GM18520 (cell line): ENCODE measurements around the gene HBG1.
"Not testable (repeated sequence)": the region's sequence is repeated elsewhere in the genome, so short reads cannot be mapped to it uniquely, and the experiment has no call there.

Experiments used
- ATAC-seq: cut with Tn5 transposase; IDR thresholded peaks from one replicate; pipeline ENCODE4 v1.9.1; 2021; ENCODE audit not compliant: unreplicated experiment

Gene HBG1

DNA sequence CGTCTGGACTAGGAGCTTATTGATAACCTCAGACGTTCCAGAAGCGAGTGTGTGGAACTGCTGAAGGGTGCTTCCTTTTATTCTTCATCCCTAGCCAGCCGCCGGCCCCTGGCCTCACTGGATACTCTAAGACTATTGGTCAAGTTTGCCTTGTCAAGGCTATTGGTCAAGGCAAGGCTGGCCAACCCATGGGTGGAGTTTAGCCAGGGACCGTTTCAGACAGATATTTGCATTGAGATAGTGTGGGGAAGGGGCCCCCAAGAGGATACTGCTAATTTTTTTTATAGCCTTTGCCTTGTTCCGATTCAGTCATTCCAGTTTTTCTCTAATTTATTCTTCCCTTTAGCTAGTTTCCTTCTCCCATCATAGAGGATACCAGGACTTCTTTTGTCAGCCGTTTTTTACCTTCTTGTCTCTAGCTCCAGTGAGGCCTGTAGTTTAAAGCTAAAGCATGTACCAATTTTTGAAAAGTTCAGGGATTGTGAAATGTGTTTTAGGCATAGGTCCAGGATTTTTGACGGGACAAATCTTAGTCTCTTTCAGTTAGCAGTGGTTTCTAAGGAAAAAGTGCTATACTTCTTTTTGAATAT lies at the start of gene HBG1:
Gene HBG1 (minus strand): TSS at position 51 of the 590 bp plus-strand sequence. CDS start 53 bp downstream, outside the sequence.
- ATAC-seq: not testable (repeated sequence)

DNA sequence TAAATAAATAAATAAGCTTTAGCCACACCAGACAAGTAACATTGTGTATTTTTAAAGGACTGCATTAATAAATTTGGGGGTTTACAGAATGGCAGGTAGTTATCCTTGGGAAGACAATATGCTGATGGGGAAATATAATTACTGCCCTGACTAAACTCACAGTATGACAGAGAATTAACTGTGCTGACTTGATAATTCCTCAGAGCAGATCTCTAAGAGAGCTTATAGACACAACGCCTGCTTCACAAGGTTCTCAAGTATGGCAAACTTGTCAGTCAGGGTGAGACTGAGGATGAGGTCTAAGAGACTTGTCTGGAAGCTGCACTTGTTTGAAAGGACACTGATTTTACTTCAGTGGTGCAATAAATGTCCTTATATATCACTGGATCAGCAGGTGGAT lies 48.8 kb upstream of the HBG1 start:
- ATAC-seq: no peak

DNA sequence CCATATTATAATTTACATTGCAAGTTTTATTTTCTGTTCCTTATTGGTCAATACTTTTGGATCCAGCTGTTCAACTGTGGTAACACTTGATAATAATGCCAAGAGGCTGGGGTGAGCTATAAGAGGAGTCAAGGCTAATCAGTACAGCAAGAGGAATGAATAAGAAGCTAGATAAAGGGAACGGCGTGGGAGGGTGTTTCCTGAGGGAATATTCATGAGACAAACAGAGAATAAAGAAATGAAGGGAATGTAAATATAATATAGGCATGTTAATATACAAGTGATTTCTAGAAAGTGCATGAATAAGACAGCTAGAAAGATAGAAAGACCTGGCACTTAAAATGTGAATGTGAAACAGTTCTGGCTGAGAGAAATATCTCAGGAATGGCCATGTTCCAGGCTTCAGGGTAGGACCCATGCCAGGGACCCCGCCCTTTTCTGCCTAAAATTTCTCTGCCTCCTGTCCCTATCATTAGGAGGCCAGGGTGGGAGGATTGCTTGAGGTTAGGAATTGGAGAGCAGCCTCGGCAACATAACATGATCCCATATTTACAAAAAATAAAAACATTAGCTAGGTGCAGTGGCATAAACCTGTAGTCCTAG lies 48.2 kb upstream of the HBG1 start:
- no peak for ATAC-seq

DNA sequence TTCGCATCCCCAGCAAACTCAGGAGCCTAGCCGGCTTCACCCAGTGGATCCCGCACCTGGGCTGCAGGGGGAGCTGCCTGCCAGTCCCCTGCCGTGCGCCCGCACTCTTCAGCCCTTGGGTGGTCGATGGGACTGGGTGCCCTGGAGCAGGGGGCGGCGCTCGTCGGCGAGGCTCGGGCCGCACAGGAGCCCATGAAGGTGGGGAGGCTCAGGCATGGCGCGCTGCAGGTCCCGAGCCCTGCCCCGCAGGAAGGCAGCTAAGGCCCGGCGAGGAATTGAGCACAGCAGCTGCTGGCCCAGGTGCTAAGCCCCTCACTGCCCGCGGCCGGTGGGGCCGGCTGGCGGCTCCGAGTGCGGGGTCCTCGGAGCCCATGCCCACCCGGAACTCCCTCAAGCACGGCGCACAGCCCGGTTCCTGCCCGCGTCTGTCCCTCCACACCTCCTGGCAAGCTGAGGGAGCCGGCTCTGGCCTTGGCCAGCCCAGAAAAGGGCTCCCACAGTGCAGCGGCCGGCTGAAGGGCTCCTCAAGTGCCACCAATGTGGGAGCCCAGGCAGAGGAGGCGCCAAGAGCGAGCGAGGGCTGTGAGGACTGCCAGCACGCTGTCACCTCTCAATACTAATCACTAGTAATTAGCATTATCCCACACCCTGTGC lies 44.8 kb upstream of the HBG1 start:
- not testable (repeated sequence) for ATAC-seq

DNA sequence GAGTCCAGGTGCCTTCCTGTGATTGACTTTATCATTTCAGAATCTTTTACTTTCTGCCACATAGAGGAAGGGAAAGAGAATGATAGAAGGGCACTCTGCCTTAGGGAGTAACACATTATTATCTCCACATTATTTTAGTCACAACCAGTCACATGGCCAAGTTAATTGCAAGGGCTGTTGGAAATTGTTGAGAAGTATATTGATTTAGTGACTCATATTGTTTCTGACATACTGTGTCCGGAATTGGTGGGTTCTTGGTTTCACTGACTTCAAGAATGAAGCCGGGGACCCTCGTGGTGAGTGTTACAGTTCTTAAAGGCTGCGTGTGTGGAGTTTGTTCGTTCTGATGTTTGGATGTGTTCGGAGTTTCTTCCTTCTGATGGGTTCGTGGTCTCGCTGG lies 43.4 kb upstream of the HBG1 start:
- no peak for ATAC-seq

DNA sequence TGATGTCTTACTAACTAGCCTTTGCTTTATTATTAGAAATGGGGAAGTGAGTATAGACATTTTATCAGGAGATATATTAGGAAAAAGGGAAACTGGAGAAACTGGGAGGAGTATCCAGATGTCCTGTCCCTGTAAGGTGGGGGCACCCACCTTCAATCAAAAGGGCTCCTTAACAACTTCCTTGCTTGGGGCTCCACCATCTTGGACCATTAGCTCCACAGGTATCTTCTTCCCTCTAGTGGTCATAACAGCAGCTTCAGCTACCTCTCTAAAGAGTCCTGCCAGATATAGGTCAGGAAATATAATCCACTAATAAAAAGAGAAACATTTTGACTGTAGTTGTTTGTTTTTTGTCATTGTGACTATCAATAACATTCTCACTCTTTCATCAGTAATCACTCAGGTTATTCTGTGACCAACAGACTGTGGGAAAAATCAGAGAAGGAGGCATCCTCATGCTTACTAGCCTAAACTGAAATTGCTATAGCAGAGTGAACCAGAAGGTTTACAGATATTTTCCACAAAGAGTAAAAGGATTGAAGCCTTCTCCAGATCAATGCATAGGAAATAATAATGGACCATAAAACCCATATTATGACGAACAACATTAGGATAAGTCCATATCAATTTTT lies 41.7 kb upstream of the HBG1 start:
- peak; percentile 84 for ATAC-seq

DNA sequence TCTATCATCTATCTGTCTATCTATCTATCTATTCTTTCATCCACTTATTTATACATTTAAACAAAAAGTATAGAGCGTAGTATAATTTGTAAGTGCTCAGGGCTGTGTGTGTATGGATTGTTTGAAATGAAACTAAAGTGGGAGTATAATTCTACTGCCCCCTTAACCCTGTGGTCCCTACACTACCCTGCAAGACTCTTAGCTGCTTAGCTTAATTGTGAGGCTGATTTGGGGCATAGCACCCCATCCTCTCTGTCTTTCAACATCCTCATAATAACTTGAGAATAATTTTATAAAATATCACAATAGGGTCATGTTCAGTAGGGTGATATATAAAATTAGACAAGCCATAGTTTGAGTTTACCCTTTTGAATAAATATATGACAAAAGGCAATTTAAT lies 40.4 kb upstream of the HBG1 start:
- no peak for ATAC-seq

DNA sequence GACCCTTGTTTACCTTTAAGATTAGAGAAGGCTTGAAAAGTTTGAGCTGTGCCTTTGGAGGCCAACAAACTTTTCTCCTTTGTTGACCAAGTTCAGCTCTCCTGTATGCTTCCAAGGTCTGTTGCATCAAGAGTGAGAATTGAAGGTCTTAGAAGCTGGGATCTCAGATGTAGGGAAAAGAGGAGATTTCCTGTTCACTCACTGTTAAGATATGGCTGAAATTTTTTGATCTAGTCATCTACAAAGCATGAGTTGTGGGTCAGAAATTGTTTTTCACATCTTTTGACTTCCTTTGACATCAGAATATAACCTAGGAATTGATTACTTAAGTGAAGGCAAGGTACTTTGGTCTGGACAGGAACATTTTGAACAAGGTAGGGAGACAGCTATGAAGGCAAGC lies 40.0 kb upstream of the HBG1 start:
- no peak for ATAC-seq

DNA sequence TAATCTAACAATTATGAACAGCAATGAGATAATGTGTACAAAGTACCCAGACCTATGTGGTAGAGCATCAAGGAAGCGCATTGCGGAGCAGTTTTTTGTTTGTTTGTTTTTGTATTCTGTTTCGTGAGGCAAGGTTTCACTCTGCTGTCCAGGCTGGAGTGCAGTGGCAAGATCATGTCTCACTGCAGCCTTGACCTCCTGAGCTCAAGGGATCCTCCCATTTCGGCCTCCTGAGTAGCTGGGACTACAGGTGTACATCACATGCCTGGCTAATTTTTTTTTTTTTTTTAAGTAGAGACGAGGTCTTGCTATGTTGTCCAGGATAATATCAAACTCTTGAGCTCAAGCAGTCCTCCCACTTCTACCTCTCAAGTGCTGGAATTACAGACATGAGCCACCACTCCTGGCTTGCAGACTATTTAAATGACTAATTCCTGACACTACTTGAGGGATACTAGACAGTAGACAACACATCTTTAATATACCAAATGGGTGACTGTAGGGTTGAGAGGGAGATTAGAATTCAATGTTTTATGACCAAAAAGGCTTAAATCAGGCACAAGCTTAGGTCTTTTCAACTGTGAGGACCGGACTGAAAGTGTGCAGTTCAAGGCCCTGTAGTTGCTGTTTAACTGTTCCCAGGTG lies 39.4 kb upstream of the HBG1 start:
- ATAC-seq: no peak

DNA sequence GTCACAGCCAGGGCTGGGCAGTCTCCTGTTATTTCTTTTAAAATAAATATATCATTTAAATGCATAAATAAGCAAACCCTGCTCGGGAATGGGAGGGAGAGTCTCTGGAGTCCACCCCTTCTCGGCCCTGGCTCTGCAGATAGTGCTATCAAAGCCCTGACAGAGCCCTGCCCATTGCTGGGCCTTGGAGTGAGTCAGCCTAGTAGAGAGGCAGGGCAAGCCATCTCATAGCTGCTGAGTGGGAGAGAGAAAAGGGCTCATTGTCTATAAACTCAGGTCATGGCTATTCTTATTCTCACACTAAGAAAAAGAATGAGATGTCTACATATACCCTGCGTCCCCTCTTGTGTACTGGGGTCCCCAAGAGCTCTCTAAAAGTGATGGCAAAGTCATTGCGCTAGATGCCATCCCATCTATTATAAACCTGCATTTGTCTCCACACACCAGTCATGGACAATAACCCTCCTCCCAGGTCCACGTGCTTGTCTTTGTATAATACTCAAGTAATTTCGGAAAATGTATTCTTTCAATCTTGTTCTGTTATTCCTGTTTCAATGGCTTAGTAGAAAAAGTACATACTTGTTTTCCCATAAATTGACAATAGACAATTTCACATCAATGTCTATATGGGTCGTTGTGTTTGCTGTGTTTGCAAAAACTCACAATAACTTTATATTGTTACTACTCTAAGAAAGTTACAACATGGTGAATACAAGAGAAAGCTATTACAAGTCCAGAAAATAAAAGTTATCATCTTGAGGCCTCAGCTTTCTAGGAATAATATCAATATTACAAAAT lies 38.6 kb upstream of the HBG1 start:
- ATAC-seq: no peak

DNA sequence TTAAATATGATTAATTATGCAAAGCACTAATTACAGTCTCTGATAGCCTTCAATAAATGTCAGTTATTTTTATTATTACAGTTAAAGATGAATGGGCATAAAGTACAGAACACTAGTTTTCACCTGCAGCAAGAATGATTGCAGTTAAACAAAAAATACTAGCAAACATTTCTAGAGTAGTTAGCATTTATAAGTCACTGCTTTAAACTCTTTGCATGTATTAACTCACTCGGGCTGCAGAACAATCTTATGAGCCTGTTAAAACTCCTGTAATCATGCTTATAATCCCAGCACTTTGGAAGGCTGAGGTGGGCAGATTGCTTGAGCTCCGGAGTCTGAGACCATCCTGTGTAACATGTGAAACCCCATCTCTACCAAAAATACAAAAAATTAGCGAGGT lies 37.2 kb upstream of the HBG1 start:
- ATAC-seq: no peak

DNA sequence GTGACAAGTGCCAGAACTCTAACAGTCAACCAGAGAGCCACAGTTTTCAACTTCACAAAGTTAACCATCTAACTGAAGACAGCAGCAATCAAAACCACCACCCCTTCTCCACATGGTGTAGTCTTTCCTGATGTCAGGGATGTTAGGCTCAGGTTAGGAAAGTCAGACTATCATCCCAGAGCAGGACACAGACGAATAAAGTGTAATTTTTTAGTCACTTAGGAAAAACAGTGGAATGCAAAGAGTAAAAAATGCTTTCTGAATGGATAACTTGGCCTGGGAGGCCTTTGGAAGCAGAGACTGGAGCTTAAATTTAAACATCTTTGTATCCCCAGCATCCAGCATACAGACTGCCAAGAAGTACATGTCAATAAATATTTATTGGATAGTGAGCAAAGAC lies 36.7 kb upstream of the HBG1 start:
- ATAC-seq: no peak

DNA sequence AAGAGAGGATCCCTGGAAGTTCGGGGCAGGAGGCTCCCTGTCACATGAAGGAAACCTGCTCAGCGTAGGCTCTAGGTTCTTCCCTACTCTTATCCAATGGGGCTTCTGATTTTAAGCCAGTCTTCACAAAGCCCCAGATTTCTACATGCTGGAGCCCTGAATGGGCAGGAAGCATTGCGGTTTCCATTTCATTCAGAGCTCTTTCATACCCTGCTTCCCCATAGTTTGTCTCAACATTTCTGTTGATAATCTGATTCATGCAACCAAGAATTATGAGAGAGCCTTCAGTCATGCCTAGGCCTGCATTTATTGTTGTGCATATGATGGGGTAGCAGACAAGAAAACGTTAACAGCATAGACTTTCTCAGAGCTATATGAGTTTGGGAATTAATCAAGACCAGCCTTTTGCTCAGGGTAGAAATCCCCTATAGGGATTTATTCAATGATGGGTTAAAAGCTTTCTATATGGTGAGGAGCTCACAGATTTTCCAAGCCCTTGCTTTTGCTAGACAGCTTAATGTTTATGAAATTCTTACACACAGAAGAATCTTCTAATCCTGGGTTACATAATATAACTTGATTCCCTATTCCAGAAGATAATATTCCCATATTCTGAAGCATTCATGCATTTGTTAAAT lies 36.2 kb upstream of the HBG1 start:
- no peak for ATAC-seq

DNA sequence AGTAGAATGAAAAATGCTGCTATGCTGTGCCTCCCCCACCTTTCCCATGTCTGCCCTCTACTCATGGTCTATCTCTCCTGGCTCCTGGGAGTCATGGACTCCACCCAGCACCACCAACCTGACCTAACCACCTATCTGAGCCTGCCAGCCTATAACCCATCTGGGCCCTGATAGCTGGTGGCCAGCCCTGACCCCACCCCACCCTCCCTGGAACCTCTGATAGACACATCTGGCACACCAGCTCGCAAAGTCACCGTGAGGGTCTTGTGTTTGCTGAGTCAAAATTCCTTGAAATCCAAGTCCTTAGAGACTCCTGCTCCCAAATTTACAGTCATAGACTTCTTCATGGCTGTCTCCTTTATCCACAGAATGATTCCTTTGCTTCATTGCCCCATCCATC lies 35.0 kb upstream of the HBG1 start:
- ATAC-seq: no peak

DNA sequence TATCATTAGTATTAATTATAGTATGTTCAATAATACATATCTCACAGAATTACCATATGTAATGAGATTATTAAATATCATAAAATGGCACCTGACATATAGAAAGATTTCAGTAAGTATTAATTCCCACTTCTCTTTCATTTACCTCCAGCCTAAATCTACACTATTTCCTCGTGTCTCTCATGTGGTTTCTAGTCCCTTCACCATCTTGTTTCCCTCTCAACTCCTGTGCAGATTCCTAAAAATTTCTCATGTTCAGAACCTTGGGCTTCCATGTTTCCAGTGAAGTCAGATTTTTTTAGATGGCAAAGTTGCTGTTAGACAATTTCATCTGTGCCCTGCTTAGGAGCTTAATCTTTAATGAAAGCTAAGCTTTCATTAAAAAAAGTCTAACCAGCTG lies 34.2 kb upstream of the HBG1 start:
- no peak for ATAC-seq

DNA sequence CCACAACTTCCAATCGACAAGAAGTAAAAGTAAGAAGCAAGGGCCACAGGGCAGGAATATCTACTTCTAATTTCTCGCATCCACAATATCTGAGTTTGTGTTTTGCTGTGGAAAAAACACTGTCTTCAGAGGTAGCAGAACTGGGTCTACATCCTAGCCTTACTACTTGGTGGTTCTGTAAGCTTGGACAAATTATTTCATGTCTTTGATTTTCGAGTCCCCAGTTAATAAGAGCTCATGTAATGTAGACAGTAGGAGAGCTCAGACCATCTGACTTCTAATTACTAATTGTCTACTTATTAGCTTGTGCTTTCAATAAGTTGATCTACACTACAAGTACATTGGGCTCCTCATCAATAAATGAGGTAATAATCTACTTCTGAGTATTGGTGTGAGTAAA lies 33.4 kb upstream of the HBG1 start:
- ATAC-seq: no peak

DNA sequence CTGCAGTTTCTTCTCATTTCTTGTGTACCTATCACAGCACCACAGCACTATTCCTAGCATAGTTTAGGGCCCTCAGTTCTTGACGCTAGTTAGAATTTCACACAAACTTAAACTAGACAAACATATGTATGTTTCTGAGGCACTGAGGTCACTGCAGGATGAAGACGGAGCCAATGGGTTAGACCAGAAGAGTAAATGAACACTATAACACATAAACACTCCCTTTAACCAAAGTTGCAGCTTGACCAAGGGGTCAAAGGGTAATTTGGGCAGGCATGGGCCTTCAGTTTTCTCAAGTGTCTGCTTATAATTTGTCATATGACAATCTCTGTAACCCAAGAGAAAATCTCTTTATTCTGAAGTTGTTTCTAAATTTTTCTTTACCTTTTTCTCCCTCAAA lies 33.0 kb upstream of the HBG1 start:
- no peak for ATAC-seq

DNA sequence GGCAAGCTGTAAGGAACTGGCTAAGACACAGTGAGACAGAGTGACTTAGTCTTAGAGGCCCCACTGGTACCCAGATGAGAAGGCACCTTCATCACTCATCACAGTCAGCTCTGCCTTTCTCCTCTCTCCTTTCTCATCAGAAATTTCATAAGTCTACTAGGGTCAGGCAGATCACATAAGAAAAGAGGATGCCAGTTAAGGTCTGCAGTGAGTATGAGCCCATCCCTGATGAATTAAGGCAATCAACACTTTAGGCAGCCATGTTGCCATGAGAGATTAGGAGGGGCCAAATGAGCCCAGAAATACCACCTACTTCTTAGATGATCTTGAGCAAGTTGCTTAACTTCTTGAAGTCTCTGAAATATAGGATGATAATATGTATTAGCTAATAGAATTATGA lies 31.9 kb upstream of the HBG1 start:
- ATAC-seq: no peak

DNA sequence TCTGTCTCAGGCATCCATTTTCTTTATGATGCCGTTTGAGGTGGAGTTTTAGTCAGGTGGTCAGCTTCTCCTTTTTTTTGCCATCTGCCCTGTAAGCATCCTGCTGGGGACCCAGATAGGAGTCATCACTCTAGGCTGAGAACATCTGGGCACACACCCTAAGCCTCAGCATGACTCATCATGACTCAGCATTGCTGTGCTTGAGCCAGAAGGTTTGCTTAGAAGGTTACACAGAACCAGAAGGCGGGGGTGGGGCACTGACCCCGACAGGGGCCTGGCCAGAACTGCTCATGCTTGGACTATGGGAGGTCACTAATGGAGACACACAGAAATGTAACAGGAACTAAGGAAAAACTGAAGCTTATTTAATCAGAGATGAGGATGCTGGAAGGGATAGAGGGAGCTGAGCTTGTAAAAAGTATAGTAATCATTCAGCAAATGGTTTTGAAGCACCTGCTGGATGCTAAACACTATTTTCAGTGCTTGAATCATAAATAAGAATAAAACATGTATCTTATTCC lies 31.0 kb upstream of the HBG1 start:
- ATAC-seq: peak; percentile 98

DNA sequence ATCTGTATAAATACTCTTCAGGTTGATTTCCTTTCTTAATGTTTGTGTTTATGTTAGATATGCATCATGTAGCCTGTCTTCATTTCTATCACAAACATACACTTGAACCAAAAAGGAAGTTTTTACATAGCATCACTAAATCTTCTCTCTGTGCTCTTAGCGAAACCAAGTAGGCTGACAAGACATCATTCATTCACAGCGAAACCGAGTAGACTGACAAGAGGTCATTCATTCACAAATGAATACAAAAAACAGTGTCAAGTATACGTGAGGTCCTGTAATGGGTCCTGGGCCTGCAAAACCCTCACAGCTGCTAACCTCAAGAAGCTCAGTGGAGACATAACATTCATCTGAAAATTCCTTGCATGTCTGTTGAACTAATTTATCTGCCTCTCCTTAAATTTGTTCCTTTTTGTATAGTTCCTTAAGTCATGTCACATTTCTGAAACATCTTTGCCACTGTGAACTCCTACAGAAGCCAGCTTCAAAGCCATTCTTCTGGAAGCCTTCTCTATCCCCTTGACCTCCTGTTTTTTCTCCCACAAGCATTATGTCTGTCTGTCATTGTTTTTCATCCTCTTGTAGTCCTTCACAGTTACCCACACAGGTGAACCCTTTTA lies 29.9 kb upstream of the HBG1 start:
- ATAC-seq: no peak
